Fibroblast of lung (primary cell): ENCODE measurements around the gene ZNF2. TPM values are rescaled to one million over a fixed set of nuclear protein-coding genes. Genes with fewer than 3 reads are reported as not detected.

Experiments
- DNase-seq, 2 donors: peaks; one replicate each; pipeline versions ENCODE4 v3.0.0 to v3.0.0-alpha.2; 2010; ENCODE audit warnings: low read depth in 2 of 2
- H2AFZ ChIP-seq: 2 replicates; pipeline ENCODE4 v1.5.1; 2012; ENCODE audit warnings: low read length, control low read depth, inconsistent platforms
- H3K27ac ChIP-seq: 2 replicates; pipeline ENCODE4 v1.5.1; 2011; ENCODE audit warnings: low read length, control low read depth; ENCODE audit not compliant: insufficient read depth
- H3K27me3 ChIP-seq: 2 replicates; pipeline ENCODE4 v1.5.1; 2011; ENCODE audit warnings: mild to moderate bottlenecking, low read length; ENCODE audit not compliant: control insufficient read depth, insufficient read depth
- H3K36me3 ChIP-seq: 2 replicates; pipeline ENCODE4 v1.5.1; 2011; ENCODE audit warnings: low read length; ENCODE audit not compliant: control insufficient read depth, insufficient read depth
- H3K4me1 ChIP-seq: 2 replicates; pipeline ENCODE4 v1.5.1; 2011; ENCODE audit warnings: low read length; ENCODE audit not compliant: control insufficient read depth, insufficient read depth; ENCODE audit errors: extremely low read depth
- H3K4me2 ChIP-seq: 2 replicates; pipeline ENCODE4 v1.5.1; 2011; ENCODE audit warnings: low read length, control low read depth; ENCODE audit not compliant: insufficient read depth; ENCODE audit errors: extremely low read depth
- H3K4me3 ChIP-seq, 4 experiments: fragments of 200-600 bp in 1 of 4; sonication (generic) in 1 of 4; replicated peaks in 1 of 4; 2 replicates each; pipeline ENCODE4 v1.5.1; 2011 to 2016; ENCODE audit warnings: low read length in 4 of 4, low read depth in 3 of 4, mild to moderate bottlenecking in 3 of 4, control low read depth in 2 of 4, inconsistent platforms in 1 of 4, mixed read lengths in 1 of 4; ENCODE audit not compliant: insufficient read depth in 1 of 4; ENCODE audit errors: control extremely low read depth in 1 of 4
- H3K79me2 ChIP-seq: 2 replicates; pipeline ENCODE4 v1.5.1; 2012; ENCODE audit warnings: mild to moderate bottlenecking, low read length, inconsistent platforms; ENCODE audit not compliant: control insufficient read depth, insufficient read depth
- H3K9ac ChIP-seq: 2 replicates; pipeline ENCODE4 v1.5.1; 2011; ENCODE audit warnings: mild to moderate bottlenecking, low read length, control low read depth; ENCODE audit not compliant: insufficient read depth
- H3K9me3 ChIP-seq: 2 replicates; pipeline ENCODE4 v1.5.1; 2012; ENCODE audit warnings: low read depth, low read length; ENCODE audit not compliant: control insufficient read depth, insufficient read depth
- H4K20me1 ChIP-seq: 2 replicates; pipeline ENCODE4 v1.5.1; 2011; ENCODE audit warnings: low read length; ENCODE audit not compliant: control insufficient read depth, insufficient read depth; ENCODE audit errors: extremely low read depth
- CTCF ChIP-seq, 2 donors: IDR thresholded peaks in 1 of 2; conservative IDR thresholded peaks in 1 of 2; 1 replicate in 1 of 2; 2 replicates in 1 of 2; pipeline ENCODE4 v1.5.1; 2011 to 2012; ENCODE audit warnings: low read length in 2 of 2, control low read depth in 1 of 2, inconsistent platforms in 1 of 2, low read depth in 1 of 2, mild to moderate bottlenecking in 1 of 2
- EZH2 ChIP-seq: IDR thresholded peaks from 2 replicates; pipeline ENCODE4 v1.5.1; 2012; ENCODE audit warnings: low read length, control low read depth, mild to moderate bottlenecking; ENCODE audit errors: missing control alignments
- polyA plus RNA-seq, 2 donors: library from polyadenylated mRNA; depleted of rRNA in 1 of 2; stranded (reverse) in 1 of 2; unstranded in 1 of 2; fragments of >200 nt; gene quantifications; 2 replicates each; pipeline ENCODE4 v1.2.1, GENCODE V29; 2011 to 2012; ENCODE audit warnings: missing spikeins in 1 of 2
- total RNA-seq: library from RNA; depleted of rRNA; stranded (reverse); fragments of >200 nt; gene quantifications from 2 replicates; pipeline ENCODE4 v1.2.1, GENCODE V29; 2014

ZNF2 gene
- total and polyA plus RNA-seq, 2 donors (not counting 1 experiment from before 2014, with no cell fraction given): 5.0 to 11.7 TPM

- Histone ChIP-seq H3K79me2 (no peaks in the 10 kb centered on the region), H3K27ac (no peak overlapping the region), H3K36me3 (no peaks in the 10 kb centered on the region), H4K20me1 (no peaks in the 10 kb centered on the region), H3K4me1 (no peaks in the 10 kb centered on the region), H3K9me3 (no peaks in the 10 kb centered on the region), H2AFZ (no peak overlapping the region), H3K4me2 (no peak overlapping the region), H3K4me3 (no peak overlapping the region), H3K9ac (no peak overlapping the region), H3K27me3 (no peaks in the 10 kb centered on the region)
- no peak for TF ChIP-seq EZH2
- no peak for TF ChIP-seq CTCF (conservative IDR thresholded peaks at IDR 0.05 in 1 of 2, IDR thresholded peaks at IDR 0.05 in 1 of 2; ENCODE audit: low read depth in 1 of 2, low read length in 2 of 2)
- DNase-seq: no peak
Measured at GRCh38 chr2:95171902-95172301, 6.3 kb downstream of the ZNF2 start.

- peak in 1 of 2 donors; percentile 15 for DNase-seq
- Histone ChIP-seq H4K20me1 (no peaks in the 10 kb centered on the region), H3K79me2 (no peaks in the 10 kb centered on the region)
Measured at GRCh38 chr2:95174031-95174542, 8.5 kb downstream of the ZNF2 start.

GRCh38 chr2:95179451-95179850 lies 13.8 kb downstream of the ZNF2 start:
- Histone ChIP-seq H3K9me3 (no peaks in the 10 kb centered on the region), H3K4me3 (no peak overlapping the region), H3K4me1 (no peaks in the 10 kb centered on the region), H3K4me2 (no peak overlapping the region), H3K79me2 (no peaks in the 10 kb centered on the region), H3K9ac (no peak overlapping the region), H3K27me3 (no peaks in the 10 kb centered on the region), H2AFZ (no peak overlapping the region), H3K27ac (no peak overlapping the region), H3K36me3 (peaks cover 12% of the 10 kb centered on the region), H4K20me1 (no peaks in the 10 kb centered on the region)
- no peak for TF ChIP-seq CTCF (conservative IDR thresholded peaks at IDR 0.05 in 1 of 2, IDR thresholded peaks at IDR 0.05 in 1 of 2; ENCODE audit: low read depth in 1 of 2, low read length in 2 of 2)
- TF ChIP-seq EZH2: no peak
- no peak for DNase-seq

More at GRCh38 chr2:95174031-95174542, 8.5 kb downstream of the ZNF2 start:
- no peak overlapping the region for H2AFZ ChIP-seq
- TF ChIP-seq CTCF (conservative IDR thresholded peaks at IDR 0.05 in 1 of 2, IDR thresholded peaks at IDR 0.05 in 1 of 2; ENCODE audit: low read depth in 1 of 2, low read length in 2 of 2) (no peak), EZH2 (no peak)
- H3K36me3 ChIP-seq: no peaks in the 10 kb centered on the region
- H3K27me3 ChIP-seq: no peaks in the 10 kb centered on the region
- no peak overlapping the region for H3K9ac ChIP-seq
- H3K4me2 ChIP-seq: no peak overlapping the region
- H3K9me3 ChIP-seq: no peaks in the 10 kb centered on the region
- H3K4me3 ChIP-seq: no peak overlapping the region
- H3K27ac ChIP-seq: no peak overlapping the region
- no peaks in the 10 kb centered on the region for H3K4me1 ChIP-seq
